Right renal pelvis (tissue), 4 donors: ENCODE measurements around the gene SLC16A2. TPM values are rescaled to one million over a fixed set of nuclear protein-coding genes. Genes with fewer than 3 reads are reported as not detected.

Experiments used
- DNase-seq, 4 donors: peaks; one replicate each; pipeline ENCODE4 v3.0.0-alpha.2; 2013; ENCODE audit warnings: low read depth in 4 of 4, low spot score in 3 of 4, missing footprints in 1 of 4
- polyA plus RNA-seq, 4 donors: library from polyadenylated mRNA; unstranded; fragments of 120-200 nt; gene quantifications; one replicate each; pipeline ENCODE4 v1.2.1, GENCODE V29; 2013; ENCODE audit not compliant: insufficient read length in 4 of 4

SLC16A2 gene
- polyA plus RNA-seq, 4 donors: 29.8 to 34.2 (median 32.6) TPM

GRCh38 chrX:74535086-74535407, 113.8 kb downstream of the SLC16A2 start:
- DNase-seq: no peak

DNA sequence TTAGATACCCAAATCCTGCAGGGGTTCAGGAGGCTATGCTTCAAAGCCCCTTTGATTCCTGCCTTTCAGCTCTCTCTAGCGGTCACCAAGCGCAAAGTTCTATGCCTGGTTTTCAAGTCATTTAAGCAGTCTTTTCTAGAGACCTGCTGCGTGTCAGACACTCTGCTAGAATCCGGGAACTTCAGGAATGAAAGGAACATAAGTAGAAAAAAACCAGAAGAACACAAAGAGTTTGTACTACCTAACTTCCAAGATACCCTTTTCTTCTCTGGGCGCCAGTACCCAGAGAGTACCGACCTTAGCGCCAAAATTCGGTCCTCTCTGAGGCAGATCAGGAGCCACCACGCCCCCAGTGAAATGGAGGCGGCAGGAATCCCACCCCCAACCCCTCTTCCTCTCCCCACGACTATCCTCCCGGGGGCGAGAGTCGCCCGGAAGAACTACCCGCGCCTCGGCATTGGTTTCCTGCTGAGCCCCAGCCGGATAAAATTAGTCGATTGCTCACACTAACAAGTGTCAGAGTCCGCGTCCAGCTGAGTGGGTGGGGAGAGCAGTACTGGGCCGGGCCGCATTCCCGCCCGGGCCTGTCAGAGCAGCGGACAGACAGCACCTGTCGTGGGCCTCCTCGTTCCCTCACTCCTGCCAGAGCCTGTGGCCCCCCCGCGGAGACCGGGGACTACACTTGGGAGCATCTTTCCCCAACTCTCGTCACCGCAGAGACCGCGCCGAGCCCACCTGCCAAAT, 114.3 kb downstream of the SLC16A2 start:
- peak in 2 of 4 donors; percentile 29 to 33 for DNase-seq

GRCh38 chrX:74536152-74536831, 115.0 kb downstream of the SLC16A2 start:
- peak in 3 of 4 donors; percentile 62 to 69 (median 67) for DNase-seq

GRCh38 chrX:74536832-74537371, 115.6 kb downstream of the SLC16A2 start:
- peak in 2 of 4 donors; percentile 34 to 40 for DNase-seq

GRCh38 chrX:74540635-74541249, 119.4 kb downstream of the SLC16A2 start:
- no peak for DNase-seq

DNA sequence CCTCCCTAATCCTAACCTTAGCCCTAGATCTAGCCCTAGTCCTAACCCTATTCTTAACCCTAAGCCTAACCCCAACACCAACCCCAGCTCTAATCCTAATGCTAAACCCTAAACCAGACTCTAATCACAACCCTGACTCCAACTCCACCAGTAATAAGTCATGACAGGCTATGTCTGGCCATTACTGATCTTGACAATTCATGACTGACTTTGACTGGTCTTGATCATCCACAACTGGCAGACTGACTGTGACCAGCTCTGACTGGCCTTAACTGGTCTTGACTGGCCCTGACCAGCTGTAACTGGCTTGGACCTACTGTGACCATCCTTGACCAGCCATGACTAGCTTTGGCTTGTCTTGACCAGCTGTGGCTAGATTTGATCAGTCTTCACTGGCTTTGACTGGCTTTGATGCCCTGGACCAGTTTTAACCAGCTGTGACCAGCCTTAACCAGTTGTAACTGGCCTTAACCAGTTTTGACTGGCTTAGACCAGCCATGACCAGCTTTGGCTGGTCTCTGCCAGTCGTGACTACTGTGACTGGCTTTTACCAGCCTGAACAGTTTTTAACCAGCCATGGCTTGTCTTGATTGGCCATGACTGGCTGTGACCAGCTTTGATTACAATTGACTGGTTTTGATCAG, 124.7 kb downstream of the SLC16A2 start:
- no peak for DNase-seq

- no peak for DNase-seq
Measured at GRCh38 chrX:74546984-74547383, 125.7 kb downstream of the SLC16A2 start.

DNA sequence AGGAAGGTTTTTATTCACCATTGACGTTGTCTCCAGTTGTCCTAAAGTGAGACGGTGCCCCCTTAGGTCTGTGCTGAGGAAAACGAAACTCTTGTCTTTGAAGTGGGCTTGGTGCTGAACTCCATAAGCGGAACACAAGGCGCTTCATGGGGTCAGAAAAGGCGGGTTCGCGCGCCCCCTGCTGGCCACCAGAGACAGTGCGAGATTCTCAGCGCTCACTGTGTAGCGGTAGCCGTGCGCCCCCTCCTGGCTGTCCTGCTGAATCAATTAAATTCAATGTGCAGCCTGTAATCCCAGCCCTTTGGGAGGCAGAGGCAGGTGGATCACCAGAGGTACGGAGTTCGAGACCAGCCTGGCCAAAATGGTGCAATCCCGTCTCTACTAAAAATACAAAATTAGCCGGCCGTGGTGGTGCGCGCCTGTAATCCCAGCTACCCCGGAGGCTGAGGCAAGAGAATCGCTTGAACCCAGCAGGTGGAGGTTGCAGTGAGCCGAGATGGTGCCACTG, 129.1 kb downstream of the SLC16A2 start:
- peak; percentile 28 to 55 (median 44) for DNase-seq

DNA sequence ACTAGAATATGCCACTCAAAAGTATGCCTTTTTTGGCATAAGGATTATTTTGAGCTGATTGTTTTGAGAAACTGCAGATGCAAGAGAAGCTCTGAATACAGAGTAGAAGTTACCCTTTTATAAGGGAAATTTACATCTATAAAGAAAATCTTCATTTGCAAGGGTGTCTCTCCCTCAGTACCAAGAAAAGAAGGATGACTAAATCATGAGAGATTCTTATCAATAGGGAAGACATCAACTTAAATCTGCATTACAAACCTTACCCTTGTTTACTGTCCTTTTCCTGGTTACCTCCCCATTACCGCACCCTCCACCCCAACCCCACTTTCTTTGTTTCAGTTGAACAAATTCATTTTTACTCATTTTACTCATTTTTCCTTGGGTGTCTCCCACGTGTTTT, 130.6 kb downstream of the SLC16A2 start:
- DNase-seq: no peak

GRCh38 chrX:74557378-74557777, 136.1 kb downstream of the SLC16A2 start:
- no peak for DNase-seq

GRCh38 chrX:74578137-74578536, 156.8 kb downstream of the SLC16A2 start:
- no peak for DNase-seq

DNA sequence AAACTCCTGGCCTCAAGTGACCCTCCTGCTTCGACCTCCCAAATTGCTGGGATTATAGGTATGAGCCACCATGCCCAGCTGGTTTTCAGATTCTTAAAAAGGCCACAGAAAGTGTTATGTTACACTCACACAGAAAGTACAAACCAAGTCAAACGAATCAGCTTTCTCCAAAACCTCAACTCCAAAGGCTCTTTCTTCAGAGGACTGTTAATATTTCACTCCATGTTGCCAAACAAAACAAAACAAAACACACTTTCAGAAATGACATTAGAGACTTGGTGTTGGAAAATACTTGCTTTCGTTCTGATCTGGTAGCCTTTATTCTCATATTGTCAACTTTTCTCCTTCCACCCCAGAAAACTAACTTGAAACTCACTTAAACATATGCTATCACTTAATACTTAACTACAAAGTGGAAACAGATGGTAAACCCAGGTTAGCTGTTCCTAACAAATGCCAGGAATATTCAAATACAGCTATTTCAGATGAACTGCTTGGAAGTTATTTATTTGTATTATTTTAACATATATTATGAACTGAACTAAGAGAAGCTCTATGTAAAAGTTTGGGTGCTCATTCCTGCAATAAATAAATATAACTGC, 158.4 kb downstream of the SLC16A2 start:
- DNase-seq: no peak

Other genes with a start within 250 kb of the SLC16A2 start
- not detected for gene ZCCHC13, start 117.3 kb upstream of the SLC16A2 start, polyA plus RNA-seq
- 10 to 100 TPM; 26.9 to 35.9 (median 35.2) TPM for gene RLIM, start 193.1 kb downstream of the SLC16A2 start, polyA plus RNA-seq